ENCODE data around the gene ABHD4.

- TF ChIP-seq CTCF (conservative IDR thresholded peaks at IDR 0.05; ENCODE audit: low read depth, low read length), result no peak
- TF ChIP-seq RFX5 (IDR thresholded peaks at IDR 0.05; ENCODE audit: low read depth, low read length), result no peak
- TF ChIP-seq POLR2A (IDR thresholded peaks at IDR 0.05; ENCODE audit: low read depth, low read length), result no peak
Observed at GRCh38 chr14:22593601-22594000, 4.5 kb upstream of the ABHD4 start.
